Bronchial epithelial cell (primary cell): ENCODE data around the gene SPTA1. TPM values are rescaled to one million over a fixed set of nuclear protein-coding genes. Genes with fewer than 3 reads are reported as not detected.

Experiments
- DNase-seq: peaks from one replicate; pipeline ENCODE4 v3.0.0-alpha.2; 2010; ENCODE audit warnings: low read depth
- FAIRE-seq: peaks from 2 replicates; lab custom pipeline; 2011; peaks lifted over from hg19 to GRCh38; lab: Jason Lieb, UNC
- H3K27me3 ChIP-seq: 2 replicates; pipeline ENCODE4 v1.5.1; 2011; ENCODE audit warnings: low read length; ENCODE audit not compliant: control insufficient read depth, insufficient read depth
- H3K36me3 ChIP-seq: 2 replicates; pipeline ENCODE4 v1.5.1; 2011; ENCODE audit warnings: low read length; ENCODE audit not compliant: control insufficient read depth, insufficient read depth
- H3K4me3 ChIP-seq: 2 replicates; pipeline ENCODE4 v1.5.1; 2011; ENCODE audit warnings: mild to moderate bottlenecking, low read depth, low read length, control low read depth
- total RNA-seq: library from RNA; depleted of rRNA; stranded (reverse); fragments of >200 nt; gene quantifications from 2 replicates; pipeline ENCODE4 v1.2.1, GENCODE V29; 2014
- TF ChIP-seq, protein P1 (sequence below): IDR thresholded peaks from 2 replicates; pipeline ENCODE4 v1.5.1; 2011; ENCODE audit warnings: mild to moderate bottlenecking, moderate library complexity, low read length, control low read depth, inconsistent platforms; ENCODE audit not compliant: insufficient read depth, severe bottlenecking

Gene SPTA1
- total RNA-seq, 1 donor from 2014 or later = not detected

DNA sequence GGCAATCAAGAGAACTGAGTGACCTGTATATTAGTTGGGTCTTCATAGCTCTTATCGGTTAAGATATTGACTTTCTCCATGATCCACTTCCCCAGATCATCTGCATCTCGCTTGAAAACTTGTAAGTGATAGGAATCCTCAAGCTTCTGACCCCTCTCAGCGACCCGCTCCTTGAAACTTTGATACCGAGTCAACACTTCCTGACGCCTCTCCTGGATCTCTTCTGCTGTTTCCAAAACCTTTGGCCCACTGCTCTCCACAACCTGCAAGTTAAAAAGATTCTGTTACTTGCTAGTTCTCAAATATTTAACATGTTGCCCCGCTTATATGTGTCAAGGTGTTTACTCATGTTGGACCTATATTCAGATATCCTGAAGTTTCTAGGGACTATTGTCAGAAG, 1.4 kb downstream of the SPTA1 start:
- no peak for DNase-seq
- Histone ChIP-seq H3K27me3 (no peaks in the 10 kb centered on the region), H3K4me3 (no peak overlapping the region), H3K36me3 (no peaks in the 10 kb centered on the region)
- TF ChIP-seq, protein P1, sequence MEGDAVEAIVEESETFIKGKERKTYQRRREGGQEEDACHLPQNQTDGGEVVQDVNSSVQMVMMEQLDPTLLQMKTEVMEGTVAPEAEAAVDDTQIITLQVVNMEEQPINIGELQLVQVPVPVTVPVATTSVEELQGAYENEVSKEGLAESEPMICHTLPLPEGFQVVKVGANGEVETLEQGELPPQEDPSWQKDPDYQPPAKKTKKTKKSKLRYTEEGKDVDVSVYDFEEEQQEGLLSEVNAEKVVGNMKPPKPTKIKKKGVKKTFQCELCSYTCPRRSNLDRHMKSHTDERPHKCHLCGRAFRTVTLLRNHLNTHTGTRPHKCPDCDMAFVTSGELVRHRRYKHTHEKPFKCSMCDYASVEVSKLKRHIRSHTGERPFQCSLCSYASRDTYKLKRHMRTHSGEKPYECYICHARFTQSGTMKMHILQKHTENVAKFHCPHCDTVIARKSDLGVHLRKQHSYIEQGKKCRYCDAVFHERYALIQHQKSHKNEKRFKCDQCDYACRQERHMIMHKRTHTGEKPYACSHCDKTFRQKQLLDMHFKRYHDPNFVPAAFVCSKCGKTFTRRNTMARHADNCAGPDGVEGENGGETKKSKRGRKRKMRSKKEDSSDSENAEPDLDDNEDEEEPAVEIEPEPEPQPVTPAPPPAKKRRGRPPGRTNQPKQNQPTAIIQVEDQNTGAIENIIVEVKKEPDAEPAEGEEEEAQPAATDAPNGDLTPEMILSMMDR = no peak
- no peak for FAIRE-seq

GRCh38 chr1:158681606-158682005, 4.9 kb downstream of the SPTA1 start:
- FAIRE-seq (no peak), DNase-seq (peak; percentile 12)
- Histone ChIP-seq H3K4me3 (no peak overlapping the region), H3K27me3 (no peaks in the 10 kb centered on the region), H3K36me3 (no peaks in the 10 kb centered on the region)
- TF ChIP-seq, protein P1 = no peak

- Histone ChIP-seq H3K36me3 (no peaks in the 10 kb centered on the region), H3K4me3 (no peak overlapping the region), H3K27me3 (no peaks in the 10 kb centered on the region)
- TF ChIP-seq, protein P1 = no peak
- FAIRE-seq (no peak), DNase-seq (no peak)
Observed at GRCh38 chr1:158679289-158679688, 7.2 kb downstream of the SPTA1 start.

- DNase-seq (peak; percentile 39), FAIRE-seq (no peak)
- Histone ChIP-seq H3K4me3 (no peak overlapping the region), H3K27me3 (no peaks in the 10 kb centered on the region), H3K36me3 (no peaks in the 10 kb centered on the region)
- TF ChIP-seq, protein P1 = no peak
Observed at GRCh38 chr1:158675563-158676323, 10.8 kb downstream of the SPTA1 start.

GRCh38 chr1:158674302-158674701, 12.2 kb downstream of the SPTA1 start:
- Histone ChIP-seq H3K4me3 (no peak overlapping the region), H3K27me3 (no peaks in the 10 kb centered on the region), H3K36me3 (no peaks in the 10 kb centered on the region)
- TF ChIP-seq, protein P1 = no peak
- FAIRE-seq (no peak), DNase-seq (no peak)
